ENCODE results near the gene CD82.

CD82 gene

GRCh38 chr11:44597358-44598012 is 32.0 kb downstream of the CD82 start:
- DNase-seq (ENCODE audit: extremely low read depth in 1 of 2, low read depth in 1 of 2), result no peak

GRCh38 chr11:44598831-44599230 is 33.4 kb downstream of the CD82 start:
- no peak for DNase-seq (ENCODE audit: extremely low read depth in 1 of 2, low read depth in 1 of 2)

DNA sequence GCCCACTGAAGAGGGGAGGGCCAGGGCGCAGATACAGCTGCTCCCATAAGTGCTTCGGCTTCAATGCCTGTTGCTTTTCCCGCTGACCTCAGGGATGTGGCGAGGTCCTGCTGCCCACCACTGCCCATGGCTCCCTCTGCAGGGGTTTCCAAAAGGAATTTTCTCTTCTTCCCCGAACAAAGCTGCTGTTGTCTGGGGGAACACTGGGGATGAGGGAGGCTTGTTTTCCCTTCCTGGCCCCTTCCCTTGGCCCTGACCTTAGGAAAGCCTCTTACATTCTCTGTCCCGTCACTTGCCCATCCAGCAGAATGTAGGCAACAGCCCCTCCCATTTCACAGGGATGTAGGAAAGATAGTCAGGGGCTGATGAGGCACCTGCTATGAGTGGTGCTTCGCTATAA is 34.8 kb downstream of the CD82 start:
- DNase-seq (ENCODE audit: extremely low read depth in 1 of 2, low read depth in 1 of 2), result no peak

DNA sequence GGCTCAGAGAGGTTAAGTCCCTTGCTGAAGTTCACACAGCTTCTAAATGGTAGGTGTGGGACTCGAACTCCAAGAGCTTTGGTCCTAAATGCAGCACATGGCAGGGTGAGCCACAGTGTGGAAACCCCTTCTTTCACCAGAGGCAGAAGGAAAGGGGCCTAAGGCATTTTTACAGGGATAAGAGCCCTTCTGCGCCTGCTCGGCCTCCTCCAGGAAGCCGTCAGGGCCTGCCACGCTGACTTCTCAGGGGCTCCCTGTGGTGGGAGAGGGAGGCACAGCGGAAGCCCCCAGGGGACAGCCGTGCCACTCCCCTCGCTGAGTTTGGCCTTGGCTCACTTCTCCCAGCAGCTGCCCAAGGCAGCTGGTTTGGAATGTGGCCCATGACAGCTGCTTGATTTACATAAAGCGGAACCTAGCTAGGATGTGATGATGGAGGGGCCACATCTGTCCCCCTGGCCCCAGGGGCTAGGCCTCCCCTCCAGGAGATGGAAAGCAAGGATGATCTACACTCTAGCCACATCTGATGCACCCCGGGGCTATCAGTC is 35.4 kb downstream of the CD82 start:
- DNase-seq (ENCODE audit: extremely low read depth in 1 of 2, low read depth in 1 of 2), result no peak

GRCh38 chr11:44601471-44602370 is 36.3 kb downstream of the CD82 start:
- no peak for DNase-seq (ENCODE audit: extremely low read depth in 1 of 2, low read depth in 1 of 2)

GRCh38 chr11:44602891-44603310 is 37.4 kb downstream of the CD82 start:
- no peak for DNase-seq (ENCODE audit: extremely low read depth in 1 of 2, low read depth in 1 of 2)

DNA sequence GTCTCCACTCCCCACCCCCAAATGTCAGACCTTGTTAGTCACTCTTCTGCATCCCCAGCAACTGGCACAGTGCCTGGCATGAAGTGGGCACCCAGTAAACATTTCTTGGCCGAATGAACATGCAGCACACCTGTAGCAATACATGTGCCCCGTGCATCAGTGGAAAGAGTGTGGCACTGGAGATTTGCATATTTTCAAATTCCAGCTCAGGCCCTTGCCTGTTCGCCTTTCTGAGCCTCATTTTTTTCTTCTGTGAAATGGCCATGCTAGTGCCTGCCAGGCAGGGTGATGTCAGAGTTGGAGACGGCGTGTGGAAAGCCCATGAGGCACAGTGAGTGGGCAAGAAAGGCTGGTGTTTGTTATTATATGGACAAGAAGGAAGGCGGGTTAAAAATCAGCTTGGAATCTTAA is 38.7 kb downstream of the CD82 start:
- no peak for DNase-seq (ENCODE audit: extremely low read depth in 1 of 2, low read depth in 1 of 2)

GRCh38 chr11:44605068-44605708 is 39.7 kb downstream of the CD82 start:
- no peak for DNase-seq (ENCODE audit: extremely low read depth in 1 of 2, low read depth in 1 of 2)

DNA sequence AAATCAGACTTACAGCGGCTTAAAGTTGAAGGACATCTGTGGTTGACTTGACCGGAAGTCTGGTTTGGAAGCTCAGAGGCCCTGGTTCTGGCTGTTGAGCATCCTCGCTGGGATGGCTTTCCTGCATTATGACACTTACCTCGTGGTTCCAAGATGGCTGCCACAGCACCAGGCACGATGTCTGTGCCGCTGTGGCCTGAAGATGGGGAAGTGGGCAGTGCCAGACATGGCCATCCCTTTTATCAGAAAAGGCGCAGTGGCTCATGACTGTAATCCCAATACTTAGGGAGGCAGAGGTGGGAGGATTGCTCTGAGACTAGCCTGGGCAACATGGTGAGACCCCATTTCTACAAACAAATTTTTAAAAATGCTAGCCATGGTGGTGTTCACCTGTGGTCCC is 40.5 kb downstream of the CD82 start:
- DNase-seq (ENCODE audit: extremely low read depth in 1 of 2, low read depth in 1 of 2), result no peak

DNA sequence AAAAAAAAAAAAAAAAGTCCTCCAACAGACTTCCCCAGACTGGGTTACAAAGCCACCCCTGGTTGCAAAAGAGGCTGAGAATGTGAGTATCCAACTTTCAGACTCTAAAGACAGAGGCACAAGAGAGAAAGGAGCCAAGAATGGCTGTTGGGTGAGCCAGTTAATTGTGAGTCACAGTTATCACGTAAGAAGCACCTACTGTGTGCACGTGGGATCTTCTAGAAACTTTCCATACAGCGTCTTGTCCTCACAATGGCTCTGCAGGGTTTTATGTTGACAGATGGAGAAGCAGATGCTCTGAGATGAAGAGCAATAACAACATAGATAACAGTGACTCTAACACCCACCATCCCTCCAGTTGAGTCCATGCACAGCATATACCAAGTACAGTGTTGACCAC is 41.0 kb downstream of the CD82 start:
- DNase-seq (ENCODE audit: extremely low read depth in 1 of 2, low read depth in 1 of 2), result no peak

DNA sequence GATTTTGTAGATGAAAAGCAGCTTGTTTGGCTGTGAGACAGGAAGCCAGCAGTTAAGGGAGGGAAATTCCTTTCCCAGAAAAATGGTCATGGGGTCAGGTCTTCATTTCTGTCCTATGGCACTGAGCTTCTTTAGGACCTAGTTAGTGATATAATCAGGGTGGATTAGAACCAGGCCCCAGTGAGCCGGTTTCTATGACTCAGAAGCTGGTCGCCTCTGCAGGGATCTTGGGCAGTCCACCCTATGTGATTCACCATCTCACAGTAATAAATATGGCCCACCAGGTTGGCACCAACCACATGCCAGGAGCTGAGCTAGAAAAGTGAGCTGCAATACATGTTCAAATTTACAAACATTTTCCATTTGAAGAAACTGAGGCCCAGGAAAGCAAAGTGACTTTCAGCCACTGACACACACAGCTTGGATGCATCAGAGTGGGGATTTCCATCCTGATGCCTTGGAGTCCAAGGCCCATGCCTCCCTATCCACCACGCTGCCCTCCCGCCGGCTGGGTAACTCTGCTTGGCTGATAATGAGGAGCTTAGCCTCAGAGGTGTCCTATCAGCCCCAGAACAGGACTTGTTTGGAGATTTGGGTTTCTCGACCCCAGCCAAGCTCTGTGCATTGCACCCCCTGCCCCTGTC is 42.0 kb downstream of the CD82 start:
- DNase-seq (ENCODE audit: extremely low read depth in 1 of 2, low read depth in 1 of 2), result no peak

- DNase-seq (ENCODE audit: extremely low read depth in 1 of 2, low read depth in 1 of 2), result no peak
Observed at GRCh38 chr11:44607987-44608386, 42.5 kb downstream of the CD82 start.

DNA sequence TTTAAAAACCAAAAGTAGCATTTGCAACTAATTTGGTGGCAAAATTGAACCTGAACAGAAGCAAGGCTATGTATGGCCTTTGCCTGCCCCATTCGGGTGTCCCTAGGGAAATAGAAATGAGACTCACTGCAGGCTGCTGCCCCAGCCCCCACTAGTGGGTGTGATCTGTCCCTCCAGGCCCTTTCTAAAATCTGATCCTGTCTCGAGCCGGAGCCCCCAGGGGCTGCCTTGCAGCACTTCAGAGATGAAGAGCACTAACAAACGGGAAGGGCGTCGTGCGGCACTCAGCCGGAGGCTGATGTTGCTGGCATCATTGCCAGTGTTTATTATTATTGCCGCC is 43.2 kb downstream of the CD82 start:
- no peak for DNase-seq (ENCODE audit: extremely low read depth in 1 of 2, low read depth in 1 of 2)

DNA sequence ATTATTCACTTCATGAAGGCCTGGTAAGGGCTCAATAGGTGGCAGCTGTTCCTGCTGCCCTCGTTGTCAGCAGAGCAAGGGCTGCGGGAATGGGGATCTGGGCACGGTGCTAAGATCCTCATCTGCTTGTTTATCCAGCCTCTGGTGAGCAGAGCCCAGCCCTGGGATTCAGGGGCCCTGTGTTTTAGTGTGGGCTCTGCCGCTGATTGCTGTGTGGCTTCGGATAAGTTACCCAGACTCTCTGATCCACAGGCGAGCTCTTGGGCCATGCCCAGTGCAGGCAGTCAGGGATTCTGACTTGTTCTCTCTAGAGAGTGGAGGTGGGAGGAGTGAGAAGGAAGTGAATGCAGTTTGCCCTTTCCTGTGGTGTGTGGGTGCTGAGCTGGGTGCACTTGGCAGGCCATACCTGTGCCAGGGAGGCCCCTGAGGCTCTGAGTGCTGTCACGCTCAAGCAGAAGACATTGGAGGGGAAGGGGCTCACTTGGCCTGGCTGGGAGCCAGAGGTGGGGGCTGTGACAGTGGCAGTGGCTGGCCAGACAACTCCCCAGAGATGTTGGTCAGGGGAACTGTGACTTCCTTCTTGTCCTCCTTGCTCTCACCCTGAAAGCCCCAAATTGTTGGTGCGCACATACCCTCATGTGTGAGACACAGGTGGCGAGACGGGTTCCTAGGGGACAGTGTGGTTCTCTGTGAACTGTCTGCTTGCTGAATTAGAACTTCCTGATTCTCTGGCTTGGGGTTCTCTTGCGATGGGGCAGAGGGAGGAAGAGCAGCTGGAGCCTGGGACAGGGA is 43.7 kb downstream of the CD82 start:
- no peak for DNase-seq (ENCODE audit: extremely low read depth in 1 of 2, low read depth in 1 of 2)

DNA sequence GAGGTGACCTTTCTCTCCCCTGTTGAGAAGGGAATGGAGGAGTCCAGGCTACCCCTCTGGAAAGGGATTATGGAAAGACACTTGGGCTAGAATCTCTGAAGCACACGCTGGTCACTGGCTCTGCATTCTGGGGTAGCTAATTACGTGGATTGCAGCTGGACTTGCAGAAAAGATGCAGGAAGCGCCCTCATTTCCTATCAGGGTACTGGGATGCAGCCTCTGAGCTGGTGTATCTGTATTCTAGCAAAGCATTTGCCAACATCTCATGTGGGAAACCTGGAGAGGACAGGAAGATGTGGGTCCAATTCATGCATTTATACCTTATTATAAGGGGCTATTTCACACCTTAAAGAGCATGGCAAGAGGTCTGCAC is 44.3 kb downstream of the CD82 start:
- DNase-seq (ENCODE audit: extremely low read depth in 1 of 2, low read depth in 1 of 2), result no peak

DNA sequence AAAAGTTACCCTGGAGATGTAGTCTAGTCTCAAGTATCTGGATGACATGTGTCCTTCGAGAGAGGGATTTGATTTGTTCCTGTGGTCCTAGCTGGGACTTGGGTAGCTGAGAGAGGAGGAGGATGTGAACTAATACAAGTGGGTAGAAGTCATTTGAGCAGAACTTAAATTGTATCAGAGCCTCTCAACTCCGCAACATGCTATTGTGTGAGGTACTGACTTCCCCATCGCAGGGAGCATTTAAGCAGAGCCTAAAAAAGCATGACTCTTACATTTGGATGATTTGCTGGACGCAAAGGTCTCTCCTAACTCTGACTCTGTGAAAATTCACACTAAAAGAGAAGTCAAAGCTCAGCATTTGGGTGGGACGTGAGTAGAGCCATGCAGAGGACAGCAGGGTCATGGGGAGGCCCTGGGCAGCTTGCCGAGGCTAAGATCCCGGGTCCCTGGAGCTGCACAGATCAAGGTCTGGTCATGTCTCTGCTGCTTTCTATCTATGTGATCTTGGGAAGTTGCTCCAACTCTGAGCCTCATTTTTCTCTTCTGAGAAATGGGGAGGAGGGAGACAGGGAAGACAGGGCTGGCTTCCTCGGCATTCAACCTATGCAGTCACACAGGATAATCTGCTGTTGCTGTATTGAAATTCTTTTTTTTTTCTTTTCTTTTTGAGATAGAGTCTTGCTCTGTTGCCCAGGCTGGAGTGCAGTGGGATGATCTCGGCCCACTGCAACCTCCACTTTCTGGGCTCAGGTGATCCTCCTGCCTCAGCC is 44.9 kb downstream of the CD82 start:
- DNase-seq (ENCODE audit: extremely low read depth in 1 of 2, low read depth in 1 of 2), result no peak

- no peak for DNase-seq (ENCODE audit: extremely low read depth in 1 of 2, low read depth in 1 of 2)
Observed at GRCh38 chr11:44611088-44611487, 45.6 kb downstream of the CD82 start.

- DNase-seq (ENCODE audit: extremely low read depth in 1 of 2, low read depth in 1 of 2), result peak; percentile 48
Observed at GRCh38 chr11:44611687-44612434, 46.4 kb downstream of the CD82 start.

GRCh38 chr11:44613153-44613552 is 47.7 kb downstream of the CD82 start:
- DNase-seq (ENCODE audit: extremely low read depth in 1 of 2, low read depth in 1 of 2), result no peak
